ENCODE data around the gene NMT2. TPM values are rescaled to one million over a fixed set of nuclear protein-coding genes. Genes with fewer than 3 reads are reported as not detected.

NMT2 gene
- total RNA-seq, 2 experiments from 2014 or later = 30.2 to 36.5 TPM

GRCh38 chr10:15083674-15084501 is 84.6 kb downstream of the NMT2 start:
- ATAC-seq (no peak), DNase-seq (no peak)
- H3K4me3 Mint-ChIP-seq = peak overlapping the region; percentile 15
- ChIA-PET CTCF (no interaction called here), POLR2A (no interaction called here)
- peaks cover 3% of the 10 kb centered on the region for H3K4me1 Mint-ChIP-seq (ENCODE audit: low read depth)
- H3K36me3 Mint-ChIP-seq (ENCODE audit: low read depth) = no peaks in the 10 kb centered on the region
- peaks cover 2% of the 10 kb centered on the region for H3K27me3 Mint-ChIP-seq (ENCODE audit: low read depth)
- H3K9me3 Mint-ChIP-seq (ENCODE audit: insufficient read depth) = no peaks in the 10 kb centered on the region
- H3K27ac Mint-ChIP-seq = no peak overlapping the region

DNA sequence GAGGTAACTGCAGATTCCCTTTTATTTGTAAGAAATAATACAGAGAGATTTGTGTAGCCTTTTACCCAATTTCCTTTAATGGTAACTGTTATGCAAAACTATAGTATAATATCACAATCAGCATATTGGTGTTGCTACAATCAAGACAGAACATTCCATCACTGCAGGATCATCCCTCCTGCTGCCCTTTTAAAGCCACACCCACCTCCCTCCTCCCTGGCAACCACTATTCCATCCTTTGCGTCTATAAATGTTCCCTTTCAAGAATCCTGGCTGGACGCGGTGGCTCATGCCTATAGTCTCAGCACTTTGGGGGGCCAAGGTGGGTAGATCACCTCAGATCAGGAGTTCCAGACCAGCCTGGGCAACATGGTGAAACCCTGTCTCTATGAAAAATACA is 93.1 kb downstream of the NMT2 start:
- Mint-ChIP-seq H3K27ac (no peak overlapping the region), H3K9me3 (ENCODE audit: insufficient read depth) (no peaks in the 10 kb centered on the region), H3K4me1 (ENCODE audit: low read depth) (no peaks in the 10 kb centered on the region), H3K4me3 (no peak overlapping the region), H3K27me3 (ENCODE audit: low read depth) (no peaks in the 10 kb centered on the region), H3K36me3 (ENCODE audit: low read depth) (no peaks in the 10 kb centered on the region)
- ATAC-seq = no peak
- no peak for DNase-seq
- ChIA-PET CTCF (no interaction called here), POLR2A (no interaction called here)

- Mint-ChIP-seq H3K36me3 (ENCODE audit: low read depth) (no peaks in the 10 kb centered on the region), H3K4me3 (no peak overlapping the region), H3K4me1 (ENCODE audit: low read depth) (no peaks in the 10 kb centered on the region), H3K9me3 (ENCODE audit: insufficient read depth) (no peaks in the 10 kb centered on the region), H3K27me3 (ENCODE audit: low read depth) (peaks cover 2% of the 10 kb centered on the region), H3K27ac (no peak overlapping the region)
- ChIA-PET CTCF (no interaction called here), POLR2A (no interaction called here)
- ATAC-seq (no peak), DNase-seq (no peak)
Measured at GRCh38 chr10:15072358-15072757, 96.1 kb downstream of the NMT2 start.

- no peaks in the 10 kb centered on the region for H3K4me1 Mint-ChIP-seq (ENCODE audit: low read depth)
- ATAC-seq = no peak
- no peak for DNase-seq
- CTCF ChIA-PET = no interaction called here
- POLR2A ChIA-PET = no interaction called here
- H3K36me3 Mint-ChIP-seq (ENCODE audit: low read depth) = no peaks in the 10 kb centered on the region
- H3K27me3 Mint-ChIP-seq (ENCODE audit: low read depth) = peaks cover 4% of the 10 kb centered on the region
- no peak overlapping the region for H3K27ac Mint-ChIP-seq
- no peaks in the 10 kb centered on the region for H3K9me3 Mint-ChIP-seq (ENCODE audit: insufficient read depth)
- H3K4me3 Mint-ChIP-seq = no peak overlapping the region
Measured at GRCh38 chr10:15069230-15069629, 99.3 kb downstream of the NMT2 start.

- CTCF ChIA-PET = no interaction called here
- H3K27me3 Mint-ChIP-seq (ENCODE audit: low read depth) = peaks cover 5% of the 10 kb centered on the region
- H3K27ac Mint-ChIP-seq = no peak overlapping the region
Measured at GRCh38 chr10:15068802-15069201, 99.7 kb downstream of the NMT2 start.

DNA sequence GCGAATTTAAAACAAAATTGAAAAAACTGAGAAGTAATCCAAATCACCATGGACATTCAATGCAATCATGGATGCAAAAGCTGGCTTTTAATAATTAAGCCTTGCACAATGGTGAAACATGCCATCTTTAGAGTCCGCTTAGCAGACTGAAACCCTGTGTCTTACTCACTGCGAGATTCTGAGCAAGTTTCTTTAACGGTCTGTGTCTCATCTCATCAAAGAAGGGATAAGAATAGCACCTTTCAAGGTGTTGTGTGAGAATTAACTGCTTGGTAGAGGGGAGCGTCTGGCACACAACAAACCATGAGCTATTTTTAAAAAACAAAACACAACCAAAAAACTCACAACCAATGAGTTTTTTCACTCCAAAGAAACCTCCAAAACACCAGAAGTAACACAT is 101.3 kb downstream of the NMT2 start:
- no peaks in the 10 kb centered on the region for H3K36me3 Mint-ChIP-seq (ENCODE audit: low read depth)
- ChIA-PET CTCF (no interaction called here), POLR2A (no interaction called here)
- H3K4me3 Mint-ChIP-seq = no peak overlapping the region
- H3K27ac Mint-ChIP-seq = no peak overlapping the region
- H3K4me1 Mint-ChIP-seq (ENCODE audit: low read depth) = no peaks in the 10 kb centered on the region
- peaks cover 5% of the 10 kb centered on the region for H3K27me3 Mint-ChIP-seq (ENCODE audit: low read depth)
- ATAC-seq = no peak
- no peaks in the 10 kb centered on the region for H3K9me3 Mint-ChIP-seq (ENCODE audit: insufficient read depth)
- no peak for DNase-seq

More at GRCh38 chr10:15068802-15069201, 99.7 kb downstream of the NMT2 start:
- H3K9me3 Mint-ChIP-seq (ENCODE audit: insufficient read depth) = no peaks in the 10 kb centered on the region
- H3K4me1 Mint-ChIP-seq (ENCODE audit: low read depth) = no peaks in the 10 kb centered on the region
- POLR2A ChIA-PET = no interaction called here
- H3K36me3 Mint-ChIP-seq (ENCODE audit: low read depth) = no peaks in the 10 kb centered on the region
- no peak overlapping the region for H3K4me3 Mint-ChIP-seq
- ATAC-seq (no peak), DNase-seq (no peak)

DNA sequence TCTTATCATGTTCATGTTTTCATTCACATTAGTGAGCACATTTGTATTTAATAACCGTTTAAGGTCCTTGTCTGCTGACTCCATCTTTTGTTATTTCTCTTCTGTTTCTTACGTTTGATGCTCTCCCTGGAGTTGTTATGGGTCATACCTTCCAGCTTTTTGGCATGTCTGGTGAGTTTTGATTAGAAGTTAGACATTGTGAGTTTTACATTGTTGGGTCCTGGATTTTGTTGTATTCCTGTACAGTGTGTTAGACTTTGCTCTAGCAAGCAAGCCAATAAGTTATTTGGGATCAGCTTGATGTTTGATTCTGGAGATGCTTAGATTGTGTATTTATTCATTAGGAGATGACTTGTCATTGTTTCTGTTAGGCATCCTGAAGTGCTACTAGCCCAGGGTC is 107.9 kb downstream of the NMT2 start:
- ChIA-PET CTCF (interaction anchor here (0.7 kb wide), 1 partner anchor 45 kb away, joined by 3 read pairs; no protein-coding TSS in a partner anchor), POLR2A (no interaction called here)
- H3K4me1 Mint-ChIP-seq (ENCODE audit: low read depth) = no peaks in the 10 kb centered on the region
- DNase-seq (no peak), ATAC-seq (no peak)
- H3K27me3 Mint-ChIP-seq (ENCODE audit: low read depth) = peaks cover 10% of the 10 kb centered on the region
- H3K9me3 Mint-ChIP-seq (ENCODE audit: insufficient read depth) = peaks cover 7% of the 10 kb centered on the region
- H3K36me3 Mint-ChIP-seq (ENCODE audit: low read depth) = peaks cover 4% of the 10 kb centered on the region
- H3K27ac Mint-ChIP-seq = no peak overlapping the region
- no peak overlapping the region for H3K4me3 Mint-ChIP-seq

DNA sequence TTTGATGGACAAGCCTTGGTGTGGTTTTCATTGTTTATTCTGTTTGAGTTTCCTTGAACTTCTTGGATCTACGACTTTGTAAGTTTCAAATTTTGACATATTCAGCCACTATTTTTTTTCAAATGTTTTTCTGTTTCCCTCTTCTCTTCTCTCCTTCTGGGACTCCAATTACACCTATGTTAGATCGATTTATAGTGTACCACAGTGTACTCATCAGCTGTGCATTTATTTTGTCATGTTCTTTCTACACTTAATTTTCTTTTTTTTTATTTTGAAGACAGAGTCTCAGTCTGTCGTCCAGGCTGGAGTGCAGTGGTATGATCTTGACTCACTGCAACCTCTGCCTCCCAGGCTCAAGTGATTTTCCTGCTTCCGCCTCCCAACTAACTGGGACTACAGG is 108.6 kb downstream of the NMT2 start:
- ChIA-PET POLR2A (no interaction called here), CTCF (no interaction called here)
- H3K27ac Mint-ChIP-seq = no peak overlapping the region
- H3K4me3 Mint-ChIP-seq = no peak overlapping the region
- H3K27me3 Mint-ChIP-seq (ENCODE audit: low read depth) = peaks cover 10% of the 10 kb centered on the region
- DNase-seq = no peak
- ATAC-seq = no peak
- peaks cover 4% of the 10 kb centered on the region for H3K36me3 Mint-ChIP-seq (ENCODE audit: low read depth)
- H3K4me1 Mint-ChIP-seq (ENCODE audit: low read depth) = no peaks in the 10 kb centered on the region
- peaks cover 7% of the 10 kb centered on the region for H3K9me3 Mint-ChIP-seq (ENCODE audit: insufficient read depth)

DNA sequence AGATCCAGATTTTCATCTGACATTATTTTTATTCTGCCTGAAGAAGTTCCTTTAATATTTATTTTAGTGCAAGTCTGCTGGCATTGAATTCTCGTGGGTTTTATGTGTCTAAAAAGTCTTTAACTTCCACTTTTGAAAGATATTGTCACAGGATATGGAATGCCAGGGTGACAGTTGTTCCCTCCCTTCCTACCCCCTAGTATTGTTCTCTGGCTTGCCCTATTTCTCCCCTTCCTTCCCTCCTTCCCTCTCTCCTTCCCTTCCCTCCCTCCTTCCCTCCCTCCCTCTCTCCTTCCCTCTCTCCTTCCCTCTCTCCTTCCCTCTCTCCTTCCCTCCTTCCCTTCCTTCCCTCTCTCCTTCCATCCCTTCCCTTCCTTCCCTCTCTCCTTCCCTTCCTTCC is 109.8 kb downstream of the NMT2 start:
- ChIA-PET CTCF (no interaction called here), POLR2A (no interaction called here)
- Mint-ChIP-seq H3K4me1 (ENCODE audit: low read depth) (no peaks in the 10 kb centered on the region), H3K27me3 (ENCODE audit: low read depth) (peaks cover 8% of the 10 kb centered on the region), H3K9me3 (ENCODE audit: insufficient read depth) (peaks cover 7% of the 10 kb centered on the region), H3K36me3 (ENCODE audit: low read depth) (peaks cover 4% of the 10 kb centered on the region), H3K4me3 (no peak overlapping the region), H3K27ac (no peak overlapping the region)
- no peak for ATAC-seq
- no peak for DNase-seq

Other genes with a start within 250 kb of the NMT2 start
- 10 to 100 TPM; 50.7 to 58.3 TPM for gene DCLRE1C, start 214.6 kb downstream of the NMT2 start, total RNA-seq
- not detected for gene MEIG1, start 209.3 kb downstream of the NMT2 start, total RNA-seq
- under 1 TPM; 0.18 to 0.37 TPM for gene OLAH, start 124.8 kb downstream of the NMT2 start, total RNA-seq
- 1 to 10 TPM; 4.4 to 5.2 TPM for gene ACBD7, start 79.9 kb downstream of the NMT2 start, total RNA-seq
- gene RPP38, start 71.3 kb downstream of the NMT2 start, total RNA-seq = 10 to 100 TPM; 16.8 to 19.0 TPM
- 1 to 10 TPM; 4.0 TPM for gene FAM171A1, start 202.6 kb upstream of the NMT2 start, total RNA-seq

Data from activated CD8-positive, alpha-beta T cell treated with anti-CD3 and anti-CD28 coated beads, Interleukin-2, amount 10 ng/mL, durations not matched to agents 7 days and 5 days (primary cell).